Stimulated activated CD8-positive, alpha-beta memory T cell treated with anti-CD3 and anti-CD28 coated beads, Interleukin-15, amount 100 ng/mL, for 4 hours (primary cell): ENCODE results near the gene MAGI2.
"Not testable (repeated sequence)": the region's sequence is repeated elsewhere in the genome, so short reads cannot be mapped to it uniquely, and the experiment has no call there.

Experiments
- DNase-seq, 2 donors: peaks; one replicate each; pipeline ENCODE4 v3.0.0-alpha.2; 2020; ENCODE audit warnings: low read depth in 2 of 2

MAGI2 gene

DNA sequence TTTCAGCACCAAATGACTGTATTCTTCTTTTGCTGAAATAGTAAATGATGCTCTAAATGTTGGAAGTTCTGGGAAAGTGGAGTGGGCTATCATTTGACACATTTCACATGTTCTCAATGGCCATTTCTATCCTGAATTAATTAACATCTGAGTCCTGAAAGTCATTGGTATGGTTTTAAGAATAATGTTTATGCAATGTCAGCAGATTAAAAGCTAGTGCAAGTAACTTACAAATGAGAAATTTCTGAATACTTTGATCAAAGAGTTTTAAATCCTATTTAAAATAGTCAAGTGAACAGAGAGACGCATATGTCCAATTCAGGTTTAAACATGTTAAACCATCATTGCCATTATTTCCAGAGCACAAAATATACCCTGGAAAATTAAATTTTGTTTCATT, 1146.8 kb downstream of the MAGI2 start:
- no peak for DNase-seq

DNA sequence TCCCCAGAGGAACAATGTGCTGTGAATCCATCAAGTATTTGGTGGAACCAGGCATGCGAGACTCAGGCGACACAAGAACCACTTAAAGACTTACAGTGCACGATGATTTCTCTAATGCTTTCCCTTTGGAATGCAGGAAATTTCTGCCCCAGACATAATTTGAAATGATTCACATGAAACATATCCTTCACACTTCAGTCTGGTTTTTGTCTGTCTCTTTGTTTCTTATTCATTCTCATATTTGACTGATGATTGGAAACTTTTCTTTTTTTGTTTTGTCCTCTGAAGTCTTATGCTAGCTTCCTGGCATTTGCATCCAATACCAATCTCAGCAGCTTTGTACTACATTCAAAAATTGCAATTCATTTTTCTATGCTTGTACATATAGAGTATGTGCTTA, 1152.1 kb downstream of the MAGI2 start:
- no peak for DNase-seq

DNA sequence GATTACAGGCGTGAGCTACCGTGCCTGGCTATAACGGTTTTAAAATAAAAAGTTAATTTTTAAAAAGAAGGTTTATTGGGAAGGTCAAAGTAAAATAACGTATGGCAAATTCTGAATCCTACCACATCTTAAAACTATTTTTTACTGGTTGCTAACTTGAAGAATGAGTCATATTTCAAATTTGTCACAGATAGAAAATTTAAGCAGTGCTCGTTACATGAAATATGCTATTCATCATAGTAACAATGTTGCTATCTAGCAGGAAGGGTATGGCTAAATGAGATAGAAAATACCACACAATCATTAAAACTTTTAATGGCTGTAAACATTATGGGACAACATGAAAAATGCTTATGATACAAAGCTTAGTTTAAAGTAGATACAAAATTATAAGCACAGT, 1154.4 kb downstream of the MAGI2 start:
- no peak for DNase-seq

DNA sequence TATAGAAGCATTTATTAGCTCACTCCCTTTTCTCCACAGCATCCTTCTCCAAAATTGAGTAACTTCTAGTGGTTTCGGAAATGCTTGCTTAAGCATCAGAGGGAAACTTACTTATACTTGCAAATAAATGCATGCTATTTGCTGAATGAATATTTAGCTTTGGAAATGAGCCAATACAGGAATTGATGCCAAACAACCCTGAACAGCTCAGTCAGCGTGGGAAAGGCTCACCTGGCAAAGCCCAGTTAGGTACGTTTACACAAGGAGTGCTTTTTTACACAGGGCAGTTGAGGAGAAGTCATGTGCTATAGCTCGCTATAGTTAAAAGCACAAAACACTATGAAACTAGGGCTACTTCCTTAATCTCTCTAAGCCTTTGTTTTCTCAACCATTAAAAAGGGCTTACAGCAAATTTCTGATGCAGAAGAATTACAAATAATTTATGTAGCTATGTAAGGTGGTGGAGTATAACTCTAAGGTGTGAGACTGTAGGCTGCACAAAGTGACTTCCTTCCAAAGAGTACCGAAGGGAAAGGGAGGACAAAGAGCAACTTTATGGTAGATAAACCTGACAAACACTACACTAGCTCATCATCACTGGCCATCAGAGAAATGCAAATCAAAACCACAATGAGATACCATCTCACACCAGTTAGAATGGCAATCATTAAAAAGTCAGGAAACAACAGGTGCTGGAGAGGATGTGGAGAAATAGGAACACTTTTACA, 1156.7 kb downstream of the MAGI2 start:
- no peak for DNase-seq

DNA sequence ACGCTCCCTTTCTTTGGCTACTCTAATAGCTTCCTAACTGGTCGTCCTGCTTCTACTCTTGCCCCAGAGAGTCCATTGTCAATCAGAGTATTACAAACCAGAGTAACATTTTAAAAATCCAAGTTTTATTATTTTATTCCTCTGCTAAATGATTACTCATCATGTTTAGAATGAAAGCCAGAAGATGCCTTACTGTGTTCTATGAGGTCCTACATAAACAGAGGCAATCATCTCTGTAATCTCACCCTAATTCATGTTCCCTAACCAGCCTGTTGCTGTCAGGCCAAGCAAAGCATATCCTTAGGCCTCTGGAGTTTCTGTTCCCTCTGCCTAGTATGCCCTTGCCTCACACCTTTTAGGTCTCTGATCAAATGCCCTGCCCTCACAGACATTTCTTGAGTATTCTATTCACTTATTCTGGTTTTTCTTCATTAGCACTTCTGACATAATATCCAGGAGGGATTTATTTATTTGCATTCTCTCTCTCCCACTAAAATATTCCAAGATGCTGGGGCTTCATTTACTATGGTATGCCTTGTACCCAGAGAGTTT, 1157.3 kb downstream of the MAGI2 start:
- DNase-seq = no peak

DNA sequence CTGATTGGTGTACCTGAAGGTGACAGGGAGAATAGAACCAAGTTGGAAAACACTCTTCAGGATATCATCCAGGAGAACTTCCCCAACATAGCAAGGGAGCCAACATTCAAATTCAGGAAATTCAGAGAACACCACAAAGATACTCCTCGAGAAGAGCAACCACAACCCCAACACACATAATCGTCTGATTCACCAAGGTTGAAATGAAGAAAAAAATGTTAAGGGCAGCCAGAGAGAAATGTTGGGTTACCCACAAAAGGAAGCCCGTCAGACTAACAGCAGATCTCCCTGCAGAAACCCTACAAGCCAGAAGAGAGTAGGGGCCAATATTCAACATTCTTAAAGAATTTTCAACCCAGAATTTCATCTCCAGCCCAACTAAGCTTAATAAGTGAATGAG, 1164.0 kb downstream of the MAGI2 start:
- not testable (repeated sequence) for DNase-seq

DNA sequence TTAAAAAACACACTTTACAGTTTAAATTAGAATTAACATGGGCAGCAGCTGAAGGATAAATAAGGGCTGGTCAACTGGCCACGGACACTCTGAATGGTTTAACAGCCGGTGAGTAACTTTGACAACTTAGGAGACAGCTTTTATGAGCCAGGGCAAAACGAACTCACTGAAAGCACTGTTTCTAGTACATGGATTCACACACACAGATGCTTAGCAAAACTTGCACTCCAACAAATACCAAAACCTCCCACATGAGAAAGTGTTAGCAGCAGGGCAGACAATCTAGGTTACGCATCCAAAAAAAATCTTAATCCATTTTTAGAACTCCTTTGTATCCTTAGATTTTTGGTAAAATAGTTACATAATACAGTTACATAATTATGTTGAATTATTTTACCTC, 1168.5 kb downstream of the MAGI2 start:
- no peak for DNase-seq

DNA sequence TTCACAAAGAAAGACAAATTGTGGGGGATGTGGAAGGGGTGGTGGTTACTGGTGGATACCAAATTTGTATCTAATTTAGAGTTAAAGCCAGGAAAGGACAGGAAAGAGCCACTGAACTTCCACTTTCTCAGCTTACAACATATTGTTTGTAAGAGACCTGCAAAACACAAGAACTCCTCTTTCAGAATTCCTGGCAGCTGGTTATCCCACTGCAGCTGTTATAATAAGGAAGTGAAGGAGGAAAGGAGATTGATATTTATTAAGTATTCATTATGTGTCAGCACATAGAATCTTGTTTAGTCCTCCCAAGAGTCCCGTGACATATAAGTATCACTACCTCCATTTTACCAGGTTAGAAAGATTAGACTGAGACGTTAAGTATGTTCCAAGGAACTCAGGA, 1173.2 kb downstream of the MAGI2 start:
- no peak for DNase-seq

DNA sequence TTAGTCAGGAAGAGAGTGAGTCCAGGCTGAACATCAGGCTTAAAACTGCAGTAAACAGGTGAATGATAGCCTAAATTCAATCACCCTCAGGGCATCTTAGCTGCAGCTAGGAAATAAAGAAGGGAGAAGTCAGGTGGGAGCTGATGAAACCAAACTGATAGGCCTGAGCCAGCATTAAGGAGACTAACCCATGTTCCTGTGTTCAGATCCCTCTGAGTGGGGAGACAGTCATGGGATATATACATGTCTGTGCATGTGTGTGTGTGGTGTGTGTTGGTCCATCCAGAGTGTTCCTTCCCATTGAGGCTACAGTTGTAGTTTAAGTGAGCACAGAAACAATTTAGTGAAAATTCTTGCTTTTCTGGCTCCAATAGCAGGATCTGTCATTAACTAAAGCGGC, 1174.0 kb downstream of the MAGI2 start:
- DNase-seq = no peak

DNA sequence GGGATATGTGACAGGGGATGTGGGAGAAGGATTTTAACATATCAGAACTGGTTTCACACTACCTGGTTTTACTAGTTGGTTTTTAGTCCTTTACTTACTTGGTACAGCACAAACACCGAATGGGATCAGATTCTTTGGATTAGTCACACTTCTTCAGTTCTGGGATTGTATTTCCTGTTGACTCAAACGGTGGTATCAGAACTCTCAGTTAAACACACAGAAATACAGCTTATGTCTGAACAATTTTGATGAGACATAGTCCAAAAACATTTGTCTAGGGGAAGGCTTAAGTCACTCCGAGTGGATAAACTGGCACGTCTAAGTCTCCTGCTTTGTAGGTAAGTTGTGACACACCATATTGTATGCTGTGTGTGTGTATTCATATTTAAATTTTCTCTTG, 1174.4 kb downstream of the MAGI2 start:
- DNase-seq = no peak

DNA sequence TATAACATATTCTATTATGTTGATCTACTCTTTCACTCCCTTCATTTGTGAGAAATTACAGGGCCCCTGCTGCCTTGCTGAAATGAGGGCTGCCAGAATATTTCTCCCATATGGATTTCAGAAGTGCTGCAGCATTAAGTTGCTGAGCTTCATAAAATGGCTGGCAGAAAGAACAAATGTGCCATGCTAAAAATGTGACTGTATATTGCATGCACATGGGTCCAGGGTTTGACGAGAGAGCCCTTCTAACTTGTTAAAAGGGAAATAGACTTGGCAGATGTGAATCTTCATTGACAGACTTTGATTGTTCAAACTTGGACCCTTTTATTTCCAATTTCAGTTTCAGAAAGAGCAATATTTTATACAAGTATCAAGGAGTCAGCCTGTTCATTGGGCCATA, 1186.3 kb downstream of the MAGI2 start:
- DNase-seq = no peak

DNA sequence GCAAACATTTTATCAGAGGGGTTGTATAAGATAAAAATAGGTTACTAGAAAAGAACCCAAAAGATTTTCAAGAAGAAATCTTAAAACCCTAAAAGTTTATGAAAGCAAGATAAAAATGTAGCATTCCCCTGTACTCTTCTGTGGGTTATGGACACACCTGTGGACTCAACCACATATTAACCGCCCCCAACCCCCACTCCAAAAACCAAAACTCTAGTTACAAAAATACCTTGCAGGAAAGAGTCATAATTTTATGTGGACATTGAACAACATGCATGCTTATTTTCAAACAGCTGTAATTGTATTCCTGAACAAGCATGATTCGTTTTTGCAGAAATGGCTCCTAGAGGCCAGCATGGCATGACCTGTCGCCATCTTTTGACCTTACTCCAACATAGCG, 1188.0 kb downstream of the MAGI2 start:
- DNase-seq = no peak

DNA sequence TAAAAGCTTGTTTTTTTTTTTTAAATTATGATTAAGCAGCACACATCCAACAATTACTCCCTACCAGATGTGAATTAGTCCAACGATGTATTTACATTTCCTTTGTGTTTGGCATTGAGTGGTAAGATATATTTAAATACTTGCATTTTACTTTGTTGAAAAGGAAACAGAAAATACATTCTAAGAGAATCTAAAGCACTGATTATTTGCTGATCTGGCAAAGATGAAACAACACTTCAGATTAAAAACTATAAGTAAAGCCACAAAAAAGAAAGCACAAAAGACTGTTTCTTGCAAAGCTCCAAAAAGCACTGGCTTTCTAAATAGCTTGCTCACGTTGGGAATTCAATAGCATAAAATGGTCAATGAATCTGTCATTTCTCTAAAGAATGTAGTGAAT, 1188.4 kb downstream of the MAGI2 start:
- DNase-seq = no peak

DNA sequence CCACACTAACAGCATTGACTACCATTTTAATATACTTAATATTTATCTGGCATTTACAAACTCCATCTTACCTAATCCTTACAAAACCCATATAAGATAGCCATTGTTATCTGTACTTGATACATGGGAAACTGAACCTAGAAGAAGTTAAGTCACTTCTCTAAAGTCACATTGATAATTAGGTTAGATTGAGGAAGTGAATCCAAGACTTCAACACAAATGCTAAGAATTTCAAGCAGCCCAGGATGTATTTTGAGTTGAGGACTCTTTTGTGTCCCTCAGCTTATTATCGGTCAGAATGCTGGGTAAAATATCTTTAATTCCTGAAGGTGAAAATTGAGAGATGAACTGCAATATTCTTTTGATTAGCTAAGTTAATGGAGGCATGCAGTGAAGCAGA, 1189.4 kb downstream of the MAGI2 start:
- DNase-seq = no peak

DNA sequence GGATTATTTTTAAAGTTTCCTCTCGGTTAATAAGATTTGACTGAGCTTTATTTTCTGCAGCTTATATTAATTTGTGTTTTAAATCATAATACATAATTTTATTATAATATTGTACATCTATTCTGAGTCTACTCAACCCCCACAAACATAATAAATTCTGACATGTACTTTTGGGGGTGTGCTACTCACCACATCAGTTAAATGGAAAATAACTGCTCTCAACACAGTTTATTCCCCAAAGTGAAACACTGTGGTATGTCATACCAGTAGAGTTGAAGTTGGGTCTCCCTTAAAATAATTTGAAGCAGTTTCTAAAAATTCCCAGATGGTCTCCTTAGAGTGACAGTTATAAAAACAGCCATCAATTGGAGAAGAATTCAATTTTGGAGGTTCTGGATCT, 1191.7 kb downstream of the MAGI2 start:
- DNase-seq = no peak

DNA sequence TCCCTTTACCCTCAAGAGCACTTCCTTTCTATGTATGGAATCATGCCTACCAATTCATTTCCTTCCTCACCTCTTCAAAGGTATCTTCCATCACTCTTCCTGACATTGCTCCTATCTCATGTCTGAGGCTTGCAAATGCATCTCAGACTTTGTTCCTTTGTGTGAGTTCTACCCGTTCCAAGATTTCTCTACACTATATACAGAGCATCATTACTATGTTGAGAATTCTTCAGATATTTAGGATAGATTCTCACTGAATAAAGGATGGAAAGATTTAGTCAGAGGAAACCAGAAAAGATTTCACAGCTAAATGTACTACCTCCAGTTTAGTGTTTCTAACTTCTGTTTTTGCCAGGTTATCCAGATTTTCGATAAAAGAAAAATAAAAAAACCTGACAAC, 1192.2 kb downstream of the MAGI2 start:
- no peak for DNase-seq

DNA sequence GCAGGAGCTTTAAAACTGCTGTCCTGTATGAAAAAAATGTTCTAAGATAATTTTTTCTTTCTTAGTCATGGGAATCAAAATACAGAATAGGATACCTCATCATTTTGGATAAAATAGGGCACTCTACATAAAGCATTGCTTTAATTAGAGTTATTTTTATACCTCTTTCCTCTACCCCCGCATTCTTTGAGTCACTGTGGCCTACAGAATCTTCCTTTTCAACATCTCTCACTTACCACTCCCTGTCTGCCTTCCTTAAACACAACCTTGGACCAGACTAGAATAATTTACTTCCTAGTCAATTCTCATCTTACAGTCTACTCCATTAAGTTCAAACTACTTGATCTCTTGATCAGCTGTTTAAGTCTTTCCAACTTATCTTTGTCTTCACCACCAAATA, 1192.6 kb downstream of the MAGI2 start:
- DNase-seq = no peak

DNA sequence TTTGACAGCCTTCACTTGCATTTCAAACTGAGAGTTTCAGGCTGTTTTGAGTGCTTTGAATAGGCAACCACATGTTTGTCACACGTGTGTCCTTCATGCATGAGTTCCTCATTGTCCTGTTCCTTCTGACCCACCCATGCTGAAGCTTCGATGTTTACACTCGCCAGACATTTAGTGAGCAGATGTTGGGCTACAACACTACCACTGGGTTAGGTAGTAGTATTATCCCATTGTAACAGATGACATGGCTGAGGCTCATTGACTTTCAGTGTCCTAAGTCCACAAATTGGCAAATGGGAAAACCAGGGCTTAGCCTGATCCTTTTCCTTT, 1198.8 kb downstream of the MAGI2 start:
- DNase-seq = no peak

DNA sequence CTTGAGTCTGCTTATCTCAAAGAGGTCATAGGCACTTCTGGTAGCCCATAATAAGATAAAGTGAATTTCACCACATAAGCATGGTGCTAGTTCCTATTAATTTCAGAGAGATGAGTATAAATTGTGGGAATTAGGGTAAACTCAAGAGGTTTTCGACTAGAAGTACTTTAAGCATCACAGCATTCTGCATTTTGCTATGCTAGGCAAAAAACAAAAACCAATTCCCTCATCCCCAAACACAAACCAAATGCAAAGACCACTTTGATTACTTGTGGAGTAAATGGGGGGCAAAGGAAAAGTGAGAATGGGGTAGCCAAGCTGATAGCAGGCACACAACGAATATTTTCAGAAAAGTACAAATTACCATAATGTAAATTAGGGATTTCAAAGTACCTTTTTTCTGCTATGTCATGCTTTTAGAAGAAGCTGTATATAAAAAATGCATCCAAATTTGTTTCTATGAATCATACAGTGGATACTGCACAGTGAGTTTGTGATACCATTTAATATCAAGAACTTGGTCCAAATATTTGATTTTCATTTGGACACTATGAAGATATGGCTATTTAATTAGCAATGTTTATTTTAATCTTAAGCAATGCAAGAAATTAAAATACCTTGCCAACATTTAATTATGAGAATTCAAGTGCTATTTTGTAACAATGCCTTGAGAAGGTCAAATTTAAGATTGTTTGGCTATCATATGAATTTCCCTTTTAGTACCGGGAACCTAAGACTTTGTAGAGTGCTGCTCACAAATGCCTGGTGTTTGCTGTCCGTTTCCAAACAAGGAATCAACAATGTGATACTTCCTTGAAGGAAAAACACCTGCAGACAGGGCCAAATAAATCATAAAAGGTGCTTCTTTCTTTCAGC, 1199.4 kb downstream of the MAGI2 start:
- no peak for DNase-seq

DNA sequence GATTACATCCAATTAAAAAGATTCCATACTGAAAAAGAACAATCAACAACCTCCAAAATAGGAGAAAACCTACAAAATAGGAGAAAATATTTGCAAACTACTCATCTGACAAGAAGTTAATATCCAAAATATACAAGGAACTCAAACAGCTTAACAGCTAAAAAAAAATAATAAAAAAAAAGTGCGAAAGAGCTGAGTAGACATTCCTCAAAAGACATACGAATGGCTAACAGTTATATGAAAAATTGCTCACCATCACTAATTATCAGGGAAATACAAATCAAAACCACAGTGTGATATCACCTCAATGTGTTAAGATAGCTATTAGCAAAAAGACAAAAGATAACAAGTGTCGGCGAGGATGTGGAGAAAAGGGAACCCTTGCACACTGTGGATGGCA, 1204.6 kb downstream of the MAGI2 start:
- DNase-seq = no peak

DNA sequence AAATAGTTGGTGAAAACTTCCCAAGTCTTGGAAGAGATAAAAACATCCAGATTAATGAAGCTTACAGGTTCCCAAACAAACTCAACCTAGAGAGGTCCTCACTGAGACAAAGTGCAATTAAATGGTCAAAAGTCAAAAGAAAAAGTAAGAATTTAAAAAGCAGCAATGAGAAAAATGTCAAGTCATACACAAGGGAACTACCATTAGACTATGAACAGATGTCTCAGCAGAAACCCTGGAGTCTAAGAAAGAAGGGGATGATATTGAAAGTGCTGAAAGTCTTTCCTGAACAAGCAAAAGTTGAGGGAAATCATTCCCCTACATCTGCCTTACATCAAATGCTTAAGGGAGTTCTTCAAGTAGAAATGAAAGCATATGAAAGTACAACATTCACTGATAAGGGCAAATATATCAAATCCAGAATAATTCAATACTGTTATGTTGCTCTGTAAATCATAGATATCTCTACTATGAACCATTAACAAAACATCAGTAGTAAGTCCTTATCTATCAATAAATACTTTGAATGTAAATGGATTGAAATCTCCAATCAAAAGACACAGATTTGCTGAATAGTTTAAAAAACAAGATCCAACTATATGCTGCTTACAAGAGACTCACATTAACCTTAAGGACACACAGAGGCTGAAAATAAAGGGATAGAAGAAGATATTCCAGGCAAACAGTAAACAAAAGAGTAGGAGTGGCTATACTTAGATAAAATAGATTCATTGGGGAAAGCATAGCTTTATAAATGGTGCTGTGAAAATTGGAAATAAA, 1205.4 kb downstream of the MAGI2 start:
- no peak for DNase-seq

DNA sequence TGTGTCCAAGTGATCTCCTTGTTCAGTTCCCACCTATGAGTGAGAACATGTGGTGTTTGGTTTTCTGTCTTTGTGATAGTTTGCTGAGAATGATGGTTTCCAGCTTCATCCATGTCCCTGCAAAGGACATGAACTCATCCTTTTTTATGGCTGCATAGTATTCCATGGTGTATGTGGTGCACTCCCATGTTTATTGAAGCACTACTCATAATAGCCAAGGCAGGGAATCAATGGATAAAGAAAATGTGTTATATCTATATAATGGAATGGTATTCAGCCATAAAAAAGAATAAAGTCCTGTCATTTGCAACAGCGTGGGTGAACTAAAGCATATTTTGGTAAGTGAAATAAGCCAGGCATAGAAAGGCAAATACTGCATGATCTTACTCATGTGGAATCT, 1213.3 kb downstream of the MAGI2 start:
- not testable (repeated sequence) for DNase-seq
